Hepatocyte (in vitro differentiated cells): ENCODE measurements around the gene SH3BP1. TPM values are rescaled to one million over a fixed set of nuclear protein-coding genes. Genes with fewer than 3 reads are reported as not detected.
A peak's percentile ranks its signal among the peaks of the same experiment; 100 is the strongest.
"Not testable (repeated sequence)": the region's sequence is repeated elsewhere in the genome, so short reads cannot be mapped to it uniquely, and the experiment has no call there.

Experiments used
- DNase-seq: peaks from one replicate; pipeline ENCODE4 v3.0.0-alpha.2; 2016; ENCODE audit warnings: low spot score
- H2AFZ ChIP-seq: fragments of 200-600 bp; sonication (generic); 2 replicates; pipeline ENCODE4 v1.6.0; 2016; ENCODE audit warnings: antibody characterized with exemption, mild to moderate bottlenecking
- H3K27ac ChIP-seq: fragments of 200-600 bp; sonication (generic); 2 replicates; pipeline ENCODE4 v1.5.1; 2016; ENCODE audit warnings: mild to moderate bottlenecking
- H3K27me3 ChIP-seq: fragments of 200-600 bp; sonication (generic); 2 replicates; pipeline ENCODE4 v1.6.1; 2016
- H3K36me3 ChIP-seq: fragments of 200-600 bp; sonication (generic); replicated peaks from 2 replicates; pipeline ENCODE4 v1.5.1; 2016; ENCODE audit warnings: low read depth; ENCODE audit not compliant: insufficient read depth
- H3K4me1 ChIP-seq: fragments of 200-600 bp; sonication (generic); 2 replicates; pipeline ENCODE4 v1.5.1; 2016; ENCODE audit warnings: mild to moderate bottlenecking, moderate library complexity; ENCODE audit not compliant: insufficient read depth
- H3K4me2 ChIP-seq: fragments of 200-600 bp; sonication (generic); 2 replicates; pipeline ENCODE4 v1.6.0; 2016
- H3K4me3 ChIP-seq: fragments of 200-600 bp; sonication (generic); 2 replicates; pipeline ENCODE4 v1.5.1; 2016; ENCODE audit warnings: mild to moderate bottlenecking
- H3K79me2 ChIP-seq: fragments of 200-600 bp; sonication (generic); 2 replicates; pipeline ENCODE4 v1.6.0; 2017; ENCODE audit warnings: mild to moderate bottlenecking
- H3K9me2 ChIP-seq: fragments of 200-600 bp; sonication (generic); replicated peaks from 2 replicates; pipeline ENCODE4 v1.6.0; 2017; ENCODE audit warnings: mild to moderate bottlenecking; ENCODE audit not compliant: insufficient read depth
- H3K9me3 ChIP-seq: fragments of 200-600 bp; sonication (generic); 2 replicates; pipeline ENCODE4 v1.5.1; 2016; ENCODE audit warnings: low read depth, mild to moderate bottlenecking
- H4K20me1 ChIP-seq: fragments of 200-600 bp; sonication (generic); 2 replicates; pipeline ENCODE4 v1.6.0; 2016; ENCODE audit warnings: mild to moderate bottlenecking; ENCODE audit not compliant: insufficient read depth, poor library complexity, severe bottlenecking
- EZH2 ChIP-seq: fragments of 200-600 bp; sonication (generic); IDR thresholded peaks from 2 replicates; pipeline ENCODE4 v1.6.1; 2016; ENCODE audit warnings: antibody characterized with exemption, mild to moderate bottlenecking, borderline replicate concordance
- EZH2phosphoT487 ChIP-seq: fragments of 200-600 bp; sonication (generic); IDR thresholded peaks from one replicate; pipeline ENCODE4 v1.6.1; 2018; ENCODE audit warnings: antibody characterized with exemption, mild to moderate bottlenecking, low read depth, moderate library complexity; ENCODE audit not compliant: unreplicated experiment, severe bottlenecking
- WGBS: methylation state at CpG from one replicate; pipeline ENCODE4 v1.1.6; 2016; ENCODE audit warnings: low lambda C conversion rate; ENCODE audit errors: missing lambda C conversion rate; 5-methylcytosine and 5-hydroxymethylcytosine counted together
- polyA plus RNA-seq: library from polyadenylated mRNA; unstranded; fragments of >200 nt; fragmentation: Nextera tagmentation; extraction: Ambion mirVana; gene quantifications from 2 replicates; pipeline ENCODE4 v1.2.1, GENCODE V29; 2016
- total RNA-seq: library from RNA; depleted of rRNA; stranded (reverse); fragments of >200 nt; gene quantifications from 2 replicates; pipeline ENCODE4 v1.2.3, GENCODE V29; 2014
- TF ChIP-seq, protein P1 (sequence below): fragments of 200-600 bp; sonication (generic); IDR thresholded peaks from 2 replicates; pipeline ENCODE4 v1.5.1; 2016; ENCODE audit warnings: antibody characterized with exemption, mild to moderate bottlenecking; ENCODE audit not compliant: poor library complexity

The SH3BP1 gene
- total and polyA plus RNA-seq, 2 experiments from 2014 or later, result 12.3 to 14.0 TPM

DNA sequence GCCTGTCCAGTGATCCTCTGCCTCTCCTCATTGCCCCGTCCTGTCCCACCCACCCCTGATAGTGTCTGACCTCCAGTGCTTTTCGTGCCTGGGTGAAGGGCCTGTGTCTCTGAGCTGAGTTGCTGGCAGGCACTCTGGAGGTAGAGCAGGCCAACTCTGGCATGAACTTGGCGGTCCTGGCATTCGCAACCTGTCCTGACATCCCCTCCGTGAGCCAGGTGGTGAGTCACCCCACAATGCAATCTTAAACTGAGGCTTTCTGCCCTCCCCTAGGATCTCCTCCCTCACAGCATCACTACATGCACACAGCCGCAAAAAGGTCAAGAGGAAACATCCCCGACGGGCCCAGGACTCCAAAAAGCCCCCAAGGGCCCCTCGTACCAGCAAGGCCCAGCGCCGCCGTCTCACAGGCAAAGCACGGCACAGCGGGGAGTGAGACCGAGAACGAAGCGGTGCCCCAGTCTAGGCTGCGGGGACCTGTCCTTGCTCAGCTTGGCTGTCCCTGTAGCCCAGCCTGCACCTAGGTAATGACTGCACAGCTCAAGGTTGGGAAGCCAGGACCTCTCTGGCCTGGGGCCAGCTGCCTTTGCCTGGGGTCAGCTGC lies 51.5 kb downstream of the SH3BP1 start:
- Histone ChIP-seq H3K27ac (no peak overlapping the region), H3K79me2 (peaks cover 15% of the 10 kb centered on the region), H2AFZ (no peak overlapping the region), H4K20me1 (no peaks in the 10 kb centered on the region), H3K4me3 (no peak overlapping the region), H3K36me3 (no peaks in the 10 kb centered on the region), H3K27me3 (no peaks in the 10 kb centered on the region), H3K4me2 (no peak overlapping the region), H3K9me3 (no peaks in the 10 kb centered on the region), H3K4me1 (no peaks in the 10 kb centered on the region), H3K9me2 (no peaks in the 10 kb centered on the region)
- WGBS, result 99% methylated on average over 18 of the region's 18 CpGs
- TF ChIP-seq EZH2phosphoT487 (no peak), EZH2 (no peak)
- TF ChIP-seq, protein P1, sequence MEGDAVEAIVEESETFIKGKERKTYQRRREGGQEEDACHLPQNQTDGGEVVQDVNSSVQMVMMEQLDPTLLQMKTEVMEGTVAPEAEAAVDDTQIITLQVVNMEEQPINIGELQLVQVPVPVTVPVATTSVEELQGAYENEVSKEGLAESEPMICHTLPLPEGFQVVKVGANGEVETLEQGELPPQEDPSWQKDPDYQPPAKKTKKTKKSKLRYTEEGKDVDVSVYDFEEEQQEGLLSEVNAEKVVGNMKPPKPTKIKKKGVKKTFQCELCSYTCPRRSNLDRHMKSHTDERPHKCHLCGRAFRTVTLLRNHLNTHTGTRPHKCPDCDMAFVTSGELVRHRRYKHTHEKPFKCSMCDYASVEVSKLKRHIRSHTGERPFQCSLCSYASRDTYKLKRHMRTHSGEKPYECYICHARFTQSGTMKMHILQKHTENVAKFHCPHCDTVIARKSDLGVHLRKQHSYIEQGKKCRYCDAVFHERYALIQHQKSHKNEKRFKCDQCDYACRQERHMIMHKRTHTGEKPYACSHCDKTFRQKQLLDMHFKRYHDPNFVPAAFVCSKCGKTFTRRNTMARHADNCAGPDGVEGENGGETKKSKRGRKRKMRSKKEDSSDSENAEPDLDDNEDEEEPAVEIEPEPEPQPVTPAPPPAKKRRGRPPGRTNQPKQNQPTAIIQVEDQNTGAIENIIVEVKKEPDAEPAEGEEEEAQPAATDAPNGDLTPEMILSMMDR, result no peak
- DNase-seq, result no peak

- Histone ChIP-seq H3K4me3 (no peak overlapping the region), H3K27me3 (no peaks in the 10 kb centered on the region), H3K4me1 (no peaks in the 10 kb centered on the region), H3K9me3 (no peaks in the 10 kb centered on the region), H3K79me2 (peaks cover 2% of the 10 kb centered on the region), H4K20me1 (no peaks in the 10 kb centered on the region), H3K9me2 (no peaks in the 10 kb centered on the region), H3K27ac (no peak overlapping the region), H3K36me3 (no peaks in the 10 kb centered on the region), H2AFZ (no peak overlapping the region), H3K4me2 (no peak overlapping the region)
- TF ChIP-seq, protein P1, result no peak
- no peak for TF ChIP-seq EZH2phosphoT487
- no peak for TF ChIP-seq EZH2
- 92% methylated on average over 15 of the region's 15 CpGs for WGBS
- no peak for DNase-seq
Observed at GRCh38 chr22:37692627-37693285, 53.3 kb downstream of the SH3BP1 start.

DNA sequence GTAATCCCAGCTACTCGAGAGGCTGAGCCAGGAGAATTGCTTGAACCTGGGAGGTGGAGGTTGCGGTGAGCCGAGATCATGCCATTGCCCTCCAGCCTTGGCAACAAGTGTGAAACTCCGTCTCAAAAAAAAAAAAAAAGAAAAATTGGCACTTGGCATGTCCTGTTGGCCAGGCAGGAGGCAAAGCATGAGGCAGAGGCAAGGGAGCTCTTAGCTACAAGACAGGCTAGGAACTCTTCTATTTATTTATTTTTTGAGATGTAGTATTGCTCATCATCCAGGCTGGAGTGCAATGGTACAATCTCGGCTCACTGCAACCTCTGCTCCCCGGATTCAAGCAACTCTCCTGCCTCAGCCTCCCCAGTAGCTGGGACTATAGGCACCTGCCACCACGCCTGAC lies 54.7 kb downstream of the SH3BP1 start:
- WGBS, result 95% methylated on average over 7 of the region's 7 CpGs
- not testable (repeated sequence) for H3K36me3 ChIP-seq

GRCh38 chr22:37696260-37696656 lies 56.8 kb downstream of the SH3BP1 start:
- H3K27me3 ChIP-seq, H3K79me2 ChIP-seq, H3K4me3 ChIP-seq, DNase-seq, H3K36me3 ChIP-seq, H2AFZ ChIP-seq, H4K20me1 ChIP-seq, H3K4me1 ChIP-seq, H3K9me3 ChIP-seq, H3K9me2 ChIP-seq: not testable (repeated sequence)
- Histone ChIP-seq H3K27ac (peak overlapping the region; percentile 29), H3K4me2 (peak overlapping the region; percentile 76)
- WGBS, result 36% methylated on average over 13 of the region's 13 CpGs

More for the DNA sequence above, 54.7 kb downstream of the SH3BP1 start:
- H3K4me3 ChIP-seq, H4K20me1 ChIP-seq, H3K79me2 ChIP-seq, H3K9me2 ChIP-seq, H2AFZ ChIP-seq, DNase-seq, H3K4me1 ChIP-seq, H3K4me2 ChIP-seq, H3K27ac ChIP-seq, H3K27me3 ChIP-seq, H3K9me3 ChIP-seq: not testable (repeated sequence)
